ENCODE results near the gene TBL1XR1. TPM values are rescaled to one million over a fixed set of nuclear protein-coding genes. Genes with fewer than 3 reads are reported as not detected.

TBL1XR1 gene
- total and polyA plus RNA-seq, 2 of the 8 experiments (the other 6 are each of a cell fraction or from before 2014, with no cell fraction given) = 28.1 to 147 TPM

- FAIRE-seq = no peak
- no peak overlapping the region for H4K5ac ChIP-seq (ENCODE audit: insufficient read length, low read depth, low read length)
- peaks cover 0 to 8% (median 0%) of the 10 kb centered on the region in 4 experiments; a peak in 2 of 8 replicates for H3K36me3 ChIP-seq (ENCODE audit: control insufficient read depth in 2 of 4, insufficient read depth in 4 of 4, low read length in 3 of 4)
- H2AFZ ChIP-seq (ENCODE audit: low read length) = no peak overlapping the region
- no peak overlapping the region for H2BK12ac ChIP-seq (ENCODE audit: low read depth, low read length)
- H2BK20ac ChIP-seq (ENCODE audit: low read length) = no peak overlapping the region
- no peak overlapping the region for H3K14ac ChIP-seq (ENCODE audit: insufficient read length)
- 96% methylated on average over 3 of the region's 4 CpGs; no CpG with 5 or more reads in 1 of the 2 experiments for WGBS, 2 experiments (ENCODE audit: extremely low coverage in 1 of 2, insufficient coverage in 1 of 2, insufficient read length in 1 of 2, insufficient replicate concordance in 2 of 2, low coverage in 1 of 2, low lambda C conversion rate in 2 of 2, missing lambda C conversion rate in 1 of 2)
- H3K79me1 ChIP-seq (ENCODE audit: low read depth, low read length) = no peaks in the 10 kb centered on the region
- peaks cover 8 to 11% of the 10 kb centered on the region in 2 experiments; a peak in 3 of 4 replicates for H3K9me3 ChIP-seq (ENCODE audit: insufficient read depth in 2 of 2, low read depth in 1 of 2, low read length in 1 of 2)
- no peak overlapping the region for H3K23ac ChIP-seq (ENCODE audit: insufficient read length)
- H2BK5ac ChIP-seq (ENCODE audit: low read depth, low read length) = no peak overlapping the region
- H3K4me1 ChIP-seq (replicated peaks in 1 of 4; ENCODE audit: control insufficient read depth in 3 of 4, insufficient read depth in 4 of 4, low read length in 3 of 4) = no peaks in the 10 kb centered on the region
- no peak overlapping the region for H3K9ac ChIP-seq (replicated peaks in 1 of 4; ENCODE audit: extremely low read depth in 1 of 4, low read depth in 3 of 4, low read length in 3 of 4)
- no peak overlapping the region for H2AK5ac ChIP-seq (ENCODE audit: low read depth, low read length)
- no peak for DNase-seq (ENCODE audit: low read depth in 1 of 2, low spot score in 2 of 2)
- H3K4me2 ChIP-seq (ENCODE audit: insufficient read depth in 1 of 2, low read depth in 2 of 2, low read length in 2 of 2) = no peak overlapping the region
- no peak overlapping the region for H2BK15ac ChIP-seq (ENCODE audit: low read length)
- POLR2A ChIA-PET (ENCODE audit: partially characterized antibody) = no interaction called here
- no peak overlapping the region for H3K4ac ChIP-seq (replicated peaks; ENCODE audit: insufficient read length, low read depth, low read length)
- no peak overlapping the region for H3K18ac ChIP-seq (ENCODE audit: extremely low read depth, low read length)
- H4K20me1 ChIP-seq (replicated peaks in 1 of 2; ENCODE audit: control insufficient read depth in 1 of 2, insufficient read depth in 2 of 2, low read length in 2 of 2) = no peaks in the 10 kb centered on the region
- H3K4me3 ChIP-seq (ENCODE audit: extremely low read depth in 1 of 4, insufficient read depth in 2 of 4, low read depth in 3 of 4, low read length in 4 of 4) = no peak overlapping the region
- H4K8ac ChIP-seq (ENCODE audit: extremely low read depth, insufficient read depth, low read length) = no peak overlapping the region
- no peak overlapping the region for H4K91ac ChIP-seq (replicated peaks; ENCODE audit: insufficient read length, low read length)
- no peak overlapping the region for H3K27ac ChIP-seq (ENCODE audit: low read depth, low read length)
- no peaks in the 10 kb centered on the region for H3K79me2 ChIP-seq (ENCODE audit: control insufficient read depth in 1 of 2, insufficient read depth in 2 of 2, low read length in 2 of 2)
- H3K23me2 ChIP-seq (ENCODE audit: low read depth, low read length) = no peaks in the 10 kb centered on the region
- H3K27me3 ChIP-seq (replicated peaks in 1 of 4; ENCODE audit: control insufficient read depth in 3 of 4, extremely low read depth in 1 of 4, insufficient read depth in 3 of 4, low read length in 3 of 4) = no peaks in the 10 kb centered on the region
- H3K56ac ChIP-seq (replicated peaks; ENCODE audit: insufficient read length, low read depth, low read length) = no peak overlapping the region
- CTCF ChIA-PET (ENCODE audit: partially characterized antibody) = no interaction called here
- H2BK120ac ChIP-seq (replicated peaks; ENCODE audit: low read depth, low read length) = no peak overlapping the region
- no peak for TF ChIP-seq ATF3 (IDR thresholded peaks at IDR 0.05; ENCODE audit: insufficient read depth, low read depth, low read length)
- no peak for TF ChIP-seq SP2 (IDR thresholded peaks at IDR 0.05; ENCODE audit: low read length)
- TF ChIP-seq RNF2 (IDR thresholded peaks at IDR 0.05; ENCODE audit: borderline replicate concordance, low read depth, low read length, missing control alignments, poor library complexity, severe bottlenecking) = no peak
- TF ChIP-seq EP300 (IDR thresholded peaks at IDR 0.05; ENCODE audit: borderline replicate concordance in 1 of 2, low read depth in 2 of 2, low read length in 2 of 2) = no peak
- no peak for TF ChIP-seq SP4 (IDR thresholded peaks at IDR 0.05; ENCODE audit: low read length)
- no peak for TF ChIP-seq KDM1A (IDR thresholded peaks at IDR 0.05; ENCODE audit: borderline replicate concordance, low read length)
- TF ChIP-seq MAX (IDR thresholded peaks at IDR 0.05) = no peak
- no peak for TF ChIP-seq ATF2 (IDR thresholded peaks at IDR 0.05; ENCODE audit: low read length)
- no peak for TF ChIP-seq POU5F1 (IDR thresholded peaks at IDR 0.05; ENCODE audit: low read depth, low read length)
- TF ChIP-seq CEBPB (IDR thresholded peaks at IDR 0.05; ENCODE audit: low read depth, low read length) = no peak
- no peak for TF ChIP-seq JUN (IDR thresholded peaks at IDR 0.05; ENCODE audit: low read depth, low read length)
- no peak for TF ChIP-seq HDAC6 (IDR thresholded peaks at IDR 0.05; ENCODE audit: low read depth, low read length)
These were observed 9.7 kb upstream of the TBL1XR1 start for GRCh38 chr3:177206936-177207335.

Measured in H1 (cell line).